Stimulated activated naive B cell treated with anti-CD40 and anti-IgM and Interleukin-4, amounts not matched to agents 10 μg/mL and 1 μg/mL and 100 μg/mL, for 72 hours (primary cell): ENCODE results near the gene ARL5C.

Experiments
- ATAC-seq, 2 donors: fragments of 150-1000 bp; cut with Tn5 transposase; replicated peaks; 2 replicates each; pipeline ENCODE4 v1.10.0; 2021; ENCODE audit warnings: moderate library complexity in 1 of 2
- DNase-seq: peaks from one replicate; pipeline ENCODE4 v3.0.0; 2021
- H3K27ac Mint-ChIP-seq: one replicate; pipeline ENCODE4 v1.8.0; 2022; ENCODE audit warnings: mild to moderate bottlenecking, mixed read lengths
- H3K27me3 Mint-ChIP-seq, 2 donors: one replicate each; pipeline ENCODE4 v1.8.0; 2022; ENCODE audit warnings: mixed read lengths in 2 of 2
- H3K36me3 Mint-ChIP-seq, 2 donors: one replicate each; pipeline ENCODE4 v1.8.0; 2022; ENCODE audit warnings: mixed read lengths in 2 of 2, mild to moderate bottlenecking in 1 of 2
- H3K4me1 Mint-ChIP-seq, 2 donors: one replicate each; pipeline ENCODE4 v1.8.0; 2022; ENCODE audit warnings: mixed read lengths in 2 of 2, mild to moderate bottlenecking in 1 of 2
- H3K4me3 Mint-ChIP-seq, 2 donors: one replicate each; pipeline ENCODE4 v1.8.0; 2022; ENCODE audit warnings: mild to moderate bottlenecking in 2 of 2, mixed read lengths in 2 of 2, moderate library complexity in 1 of 2
- H3K9me3 Mint-ChIP-seq, 2 donors: one replicate each; pipeline ENCODE4 v1.8.0; 2022; ENCODE audit warnings: mixed read lengths in 2 of 2, mild to moderate bottlenecking in 1 of 2

Gene ARL5C

GRCh38 chr17:39165841-39166349, at the start of gene ARL5C:
ARL5C (minus strand) TSS chr17:39166161; CDS start chr17:39165760, 401 bp downstream.
- peaks cover 18 to 34% of the 10 kb centered on the region in 2 donors for H3K4me1 Mint-ChIP-seq
- peaks cover 0 to 4% of the 10 kb centered on the region in 2 donors for H3K9me3 Mint-ChIP-seq
- H3K36me3 Mint-ChIP-seq = no peaks in the 10 kb centered on the region
- H3K27me3 Mint-ChIP-seq = peaks cover 32 to 54% of the 10 kb centered on the region in 2 donors
- peak within 1 kb of the TSS; percentile 3 for H3K27ac Mint-ChIP-seq
- DNase-seq (no peak), ATAC-seq (no peak)
- H3K4me3 Mint-ChIP-seq = peak within 1 kb of the TSS; percentile 87 to 94

- Mint-ChIP-seq H3K27me3 (peaks cover 45 to 62% of the 10 kb centered on the region in 2 donors), H3K4me3 (no peak overlapping the region), H3K27ac (no peak overlapping the region)
Observed at GRCh38 chr17:39213852-39214251, 47.9 kb upstream of the ARL5C start.

GRCh38 chr17:39212841-39213480, 47.0 kb upstream of the ARL5C start:
- H3K27me3 Mint-ChIP-seq = peaks cover 42 to 57% of the 10 kb centered on the region in 2 donors
- no peaks in the 10 kb centered on the region for H3K36me3 Mint-ChIP-seq
- no peak for DNase-seq
- no peak overlapping the region for H3K27ac Mint-ChIP-seq
- no peaks in the 10 kb centered on the region for H3K9me3 Mint-ChIP-seq
- peaks cover 22 to 31% of the 10 kb centered on the region in 2 donors for H3K4me1 Mint-ChIP-seq
- no peak for ATAC-seq
- H3K4me3 Mint-ChIP-seq = no peak overlapping the region

More at GRCh38 chr17:39213852-39214251, 47.9 kb upstream of the ARL5C start:
- Mint-ChIP-seq H3K9me3 (no peaks in the 10 kb centered on the region), H3K4me1 (peaks cover 16 to 26% of the 10 kb centered on the region in 2 donors), H3K36me3 (no peaks in the 10 kb centered on the region)
- no peak for ATAC-seq
- DNase-seq = no peak

- no peak for DNase-seq
- no peak for ATAC-seq
- H3K4me1 Mint-ChIP-seq = peaks cover 22 to 36% of the 10 kb centered on the region in 2 donors
- H3K27me3 Mint-ChIP-seq = peaks cover 40 to 50% of the 10 kb centered on the region in 2 donors
- H3K36me3 Mint-ChIP-seq = no peaks in the 10 kb centered on the region
- no peak overlapping the region for H3K4me3 Mint-ChIP-seq
- H3K9me3 Mint-ChIP-seq = no peaks in the 10 kb centered on the region
- no peak overlapping the region for H3K27ac Mint-ChIP-seq
Observed at GRCh38 chr17:39212195-39212810, 46.3 kb upstream of the ARL5C start.

- Mint-ChIP-seq H3K4me3 (peak overlapping the region; percentile 62 to 69), H3K27me3 (peaks cover 19 to 28% of the 10 kb centered on the region in 2 donors), H3K9me3 (no peaks in the 10 kb centered on the region), H3K36me3 (peaks cover 0 to 4% of the 10 kb centered on the region in 2 donors), H3K4me1 (peaks cover 24 to 47% of the 10 kb centered on the region in 2 donors), H3K27ac (peak overlapping the region; percentile 69)
- ATAC-seq (no peak), DNase-seq (no peak)
Observed at GRCh38 chr17:39210093-39210434, 44.1 kb upstream of the ARL5C start.

- Mint-ChIP-seq H3K27me3 (peaks cover 16 to 22% of the 10 kb centered on the region in 2 donors), H3K4me1 (peaks cover 26 to 51% of the 10 kb centered on the region in 2 donors), H3K27ac (peak overlapping the region; percentile 59), H3K36me3 (peaks cover 5 to 9% of the 10 kb centered on the region in 2 donors), H3K4me3 (peak overlapping the region; percentile 52 to 62), H3K9me3 (no peaks in the 10 kb centered on the region)
- ATAC-seq = peak; percentile 51 to 65
- DNase-seq = peak; percentile 32
Observed at GRCh38 chr17:39209317-39210092, 43.5 kb upstream of the ARL5C start.

- H3K27ac Mint-ChIP-seq = peak overlapping the region; percentile 54
- peak; percentile 55 for DNase-seq
- peak; percentile 71 to 80 for ATAC-seq
- H3K36me3 Mint-ChIP-seq = peaks cover 8 to 15% of the 10 kb centered on the region in 2 donors
- H3K4me1 Mint-ChIP-seq = peaks cover 29 to 55% of the 10 kb centered on the region in 2 donors
- peaks cover 14 to 16% of the 10 kb centered on the region in 2 donors for H3K27me3 Mint-ChIP-seq
- H3K4me3 Mint-ChIP-seq = peak overlapping the region; percentile 26 to 75
- no peaks in the 10 kb centered on the region for H3K9me3 Mint-ChIP-seq
Observed at GRCh38 chr17:39208893-39209292, 42.9 kb upstream of the ARL5C start.

GRCh38 chr17:39208136-39208535, 42.2 kb upstream of the ARL5C start:
- Mint-ChIP-seq H3K27ac (no peak overlapping the region), H3K27me3 (peaks cover 13 to 15% of the 10 kb centered on the region in 2 donors), H3K36me3 (peaks cover 14 to 21% of the 10 kb centered on the region in 2 donors), H3K9me3 (no peaks in the 10 kb centered on the region), H3K4me3 (no peak overlapping the region), H3K4me1 (peaks cover 34 to 55% of the 10 kb centered on the region in 2 donors)
- ATAC-seq (peak; percentile 27 to 28), DNase-seq (no peak)

- peaks cover 1% of the 10 kb centered on the region in 2 donors for H3K27me3 Mint-ChIP-seq
- H3K27ac Mint-ChIP-seq = peak overlapping the region; percentile 79
- no peaks in the 10 kb centered on the region for H3K9me3 Mint-ChIP-seq
- ATAC-seq (no peak), DNase-seq (no peak)
- H3K4me1 Mint-ChIP-seq = peaks cover 43 to 73% of the 10 kb centered on the region in 2 donors
- no peak overlapping the region for H3K4me3 Mint-ChIP-seq
- H3K36me3 Mint-ChIP-seq = peaks cover 36 to 50% of the 10 kb centered on the region in 2 donors
Observed at GRCh38 chr17:39205112-39205526, 39.2 kb upstream of the ARL5C start.

- H3K4me3 Mint-ChIP-seq = no peak overlapping the region
- ATAC-seq (no peak), DNase-seq (no peak)
- peak overlapping the region; percentile 79 for H3K27ac Mint-ChIP-seq
- H3K4me1 Mint-ChIP-seq = peaks cover 42 to 73% of the 10 kb centered on the region in 2 donors
- no peaks in the 10 kb centered on the region for H3K27me3 Mint-ChIP-seq
- no peaks in the 10 kb centered on the region for H3K9me3 Mint-ChIP-seq
- peaks cover 37 to 54% of the 10 kb centered on the region in 2 donors for H3K36me3 Mint-ChIP-seq
Observed at GRCh38 chr17:39204245-39204644, 38.3 kb upstream of the ARL5C start.

GRCh38 chr17:39200957-39201510, 35.1 kb upstream of the ARL5C start:
- no peaks in the 10 kb centered on the region for H3K9me3 Mint-ChIP-seq
- H3K27ac Mint-ChIP-seq = peak overlapping the region; percentile 100
- no peaks in the 10 kb centered on the region for H3K27me3 Mint-ChIP-seq
- peak overlapping the region; percentile 89 to 97 for H3K4me3 Mint-ChIP-seq
- peaks cover 38 to 64% of the 10 kb centered on the region in 2 donors for H3K4me1 Mint-ChIP-seq
- DNase-seq = no peak
- H3K36me3 Mint-ChIP-seq = peaks cover 37 to 54% of the 10 kb centered on the region in 2 donors
- ATAC-seq = no peak

GRCh38 chr17:39200070-39200879, 34.3 kb upstream of the ARL5C start, which contains the start of gene RPL19:
RPL19 (plus strand) TSS chr17:39200283; CDS start chr17:39200345, 62 bp downstream.
- peaks cover 39 to 54% of the 10 kb centered on the region in 2 donors for H3K36me3 Mint-ChIP-seq
- H3K9me3 Mint-ChIP-seq = no peaks in the 10 kb centered on the region
- DNase-seq (peak; percentile 67), ATAC-seq (peak; percentile 66 to 76)
- peaks cover 45 to 71% of the 10 kb centered on the region in 2 donors for H3K4me1 Mint-ChIP-seq
- peak within 1 kb of the TSS; percentile 100 for H3K27ac Mint-ChIP-seq
- peak within 1 kb of the TSS; percentile 89 to 97 for H3K4me3 Mint-ChIP-seq
- H3K27me3 Mint-ChIP-seq = no peaks in the 10 kb centered on the region

- peaks cover 45 to 75% of the 10 kb centered on the region in 2 donors for H3K4me1 Mint-ChIP-seq
- H3K36me3 Mint-ChIP-seq = peaks cover 36 to 50% of the 10 kb centered on the region in 2 donors
- ATAC-seq (peak; percentile 60 to 71), DNase-seq (peak; percentile 81)
- H3K9me3 Mint-ChIP-seq = no peaks in the 10 kb centered on the region
- peak overlapping the region; percentile 100 for H3K27ac Mint-ChIP-seq
- no peaks in the 10 kb centered on the region for H3K27me3 Mint-ChIP-seq
- H3K4me3 Mint-ChIP-seq = peak overlapping the region; percentile 89 to 97
Observed at GRCh38 chr17:39199820-39200069, 33.8 kb upstream of the ARL5C start.
